ENCODE data around the gene C2orf69. TPM values are rescaled to one million over a fixed set of nuclear protein-coding genes. Genes with fewer than 3 reads are reported as not detected.

The C2orf69 gene
- total RNA-seq, result 4.5 TPM
- polyA plus RNA-seq, result 10.0 TPM
- long read RNA-seq, donor 1, result 0 reads
- long read RNA-seq, donor 2, transcript C2orf69-201 (2 exons, 3,728 nt), result major isoform, 8 of 17 reads
- long read RNA-seq, donor 2, partial matches to known transcripts, result 0 of 17 reads
- long read RNA-seq, donor 2, other reads (novel, unspliced or antisense), result 9 of 17 reads
- long read RNA-seq, donor 3, partial matches to known transcripts, result 0 of 2 reads
- long read RNA-seq, donor 3, other reads (novel, unspliced or antisense), result 0 of 2 reads
- long read RNA-seq, donor 4, partial matches to known transcripts, result 0 of 3 reads
- long read RNA-seq, donor 4, other reads (novel, unspliced or antisense), result 0 of 3 reads
- long read RNA-seq, donor 5, partial matches to known transcripts, result 0 of 2 reads
- long read RNA-seq, donor 5, other reads (novel, unspliced or antisense), result 0 of 2 reads
- long read RNA-seq, donor 6, transcript C2orf69-201 (2 exons, 3,728 nt), result major isoform, 8 of 8 reads
- long read RNA-seq, donor 6, partial matches to known transcripts, result 0 of 8 reads
- long read RNA-seq, donor 6, other reads (novel, unspliced or antisense), result 0 of 8 reads
- long read RNA-seq, donor 7, result 0 reads
- long read RNA-seq, donor 8, partial matches to known transcripts, result 0 of 1 reads
- long read RNA-seq, donor 8, other reads (novel, unspliced or antisense), result 0 of 1 reads
- long read RNA-seq, donor 9, partial matches to known transcripts, result 0 of 2 reads
- long read RNA-seq, donor 9, other reads (novel, unspliced or antisense), result 0 of 2 reads
- long read RNA-seq, donor 10, partial matches to known transcripts, result 0 of 2 reads
- long read RNA-seq, donor 10, other reads (novel, unspliced or antisense), result 0 of 2 reads

DNA sequence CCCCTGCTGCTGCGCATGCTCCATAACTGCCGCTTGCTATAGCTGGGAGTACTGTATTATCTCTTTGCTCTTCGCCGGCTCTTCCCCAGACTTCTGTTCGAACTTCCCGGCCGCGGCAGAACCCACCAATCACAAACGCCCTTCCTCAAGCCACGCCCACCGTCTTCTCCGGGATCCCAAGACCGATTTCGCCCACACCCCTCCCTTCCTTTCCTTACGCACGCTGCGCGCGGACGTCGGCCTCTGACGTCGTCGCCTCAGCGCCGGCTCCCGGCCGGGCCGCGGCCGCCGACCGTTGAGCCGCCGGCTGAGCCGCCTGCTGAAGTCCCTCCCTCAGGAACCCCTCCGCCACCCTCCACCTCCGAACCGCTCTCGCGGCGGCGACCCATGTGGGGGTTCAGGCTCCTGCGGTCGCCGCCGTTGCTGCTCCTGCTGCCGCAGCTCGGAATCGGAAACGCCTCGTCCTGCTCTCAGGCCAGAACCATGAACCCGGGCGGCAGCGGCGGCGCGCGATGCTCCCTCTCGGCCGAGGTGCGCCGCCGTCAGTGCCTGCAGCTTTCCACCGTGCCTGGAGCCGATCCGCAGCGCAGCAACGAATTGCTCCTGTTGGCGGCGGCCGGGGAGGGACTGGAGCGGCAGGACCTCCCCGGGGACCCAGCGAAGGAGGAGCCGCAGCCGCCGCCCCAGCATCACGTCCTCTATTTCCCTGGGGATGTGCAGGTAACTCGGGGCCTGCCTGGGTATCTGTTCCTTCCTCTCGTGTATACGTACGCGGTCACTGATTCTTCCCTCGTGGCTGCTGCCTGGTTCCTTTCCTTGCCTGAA, at the start of gene C2orf69:
Gene C2orf69, plus strand, starts transcription at position 242 of the 825 bp plus-strand sequence. Its CDS starts 146 bp downstream, at position 388.
- DNase-seq (ENCODE audit: low read depth in 6 of 9, low spot score in 9 of 9), result peak; percentile 86 to 96 (median 91)
- Histone ChIP-seq H3K27ac (ENCODE audit: low read depth in 1 of 2, low read length in 1 of 2) (peak within 1 kb of the TSS; percentile 93 to 95), H3K4me1 (ENCODE audit: control insufficient read depth in 2 of 2, insufficient read depth in 2 of 2, low read length in 2 of 2) (peaks cover 6 to 15% of the 10 kb centered on the region in 2 donors), H3K9me3 (ENCODE audit: control insufficient read depth in 2 of 2, insufficient read depth in 1 of 2, low read length in 1 of 2) (peaks cover 0 to 3% of the 10 kb centered on the region in 2 donors), H3K27me3 (ENCODE audit: control insufficient read depth in 2 of 2, insufficient read depth in 1 of 2, low read length in 1 of 2) (no peaks in the 10 kb centered on the region), H3K4me3 (ENCODE audit: low read length in 2 of 2) (peak within 1 kb of the TSS; percentile 92 to 93), H3K36me3 (ENCODE audit: control insufficient read depth in 2 of 2, insufficient read depth in 2 of 2, low read length in 1 of 2) (peaks cover 5 to 11% of the 10 kb centered on the region in 2 donors)
- under 1% methylated on average over 85 of the region's 85 CpGs for WGBS

GRCh38 chr2:199862788-199863187, 48.3 kb upstream of the C2orf69 start:
- 98% methylated on average over 3 of the region's 3 CpGs for WGBS
- DNase-seq (ENCODE audit: low read depth in 6 of 9, low spot score in 9 of 9), result no peak

GRCh38 chr2:199865905-199866304, 45.2 kb upstream of the C2orf69 start:
- Histone ChIP-seq H3K27me3 (ENCODE audit: control insufficient read depth in 2 of 2, insufficient read depth in 1 of 2, low read length in 1 of 2) (no peaks in the 10 kb centered on the region), H3K4me1 (ENCODE audit: control insufficient read depth in 2 of 2, insufficient read depth in 2 of 2, low read length in 2 of 2) (no peaks in the 10 kb centered on the region), H3K36me3 (ENCODE audit: control insufficient read depth in 2 of 2, insufficient read depth in 2 of 2, low read length in 1 of 2) (no peaks in the 10 kb centered on the region), H3K27ac (ENCODE audit: low read depth in 1 of 2, low read length in 1 of 2) (no peak overlapping the region), H3K9me3 (ENCODE audit: control insufficient read depth in 2 of 2, insufficient read depth in 1 of 2, low read length in 1 of 2) (no peaks in the 10 kb centered on the region), H3K4me3 (ENCODE audit: low read length in 2 of 2) (no peak overlapping the region)
- WGBS, result 99% methylated on average over 4 of the region's 4 CpGs
- no peak for DNase-seq (ENCODE audit: low read depth in 6 of 9, low spot score in 9 of 9)

More at GRCh38 chr2:199862788-199863187, 48.3 kb upstream of the C2orf69 start:
- Histone ChIP-seq H3K9me3 (ENCODE audit: control insufficient read depth in 2 of 2, insufficient read depth in 1 of 2, low read length in 1 of 2) (no peaks in the 10 kb centered on the region), H3K4me3 (ENCODE audit: low read length in 2 of 2) (no peak overlapping the region), H3K36me3 (ENCODE audit: control insufficient read depth in 2 of 2, insufficient read depth in 2 of 2, low read length in 1 of 2) (no peaks in the 10 kb centered on the region), H3K27me3 (ENCODE audit: control insufficient read depth in 2 of 2, insufficient read depth in 1 of 2, low read length in 1 of 2) (no peaks in the 10 kb centered on the region), H3K27ac (ENCODE audit: low read depth in 1 of 2, low read length in 1 of 2) (no peak overlapping the region), H3K4me1 (ENCODE audit: control insufficient read depth in 2 of 2, insufficient read depth in 2 of 2, low read length in 2 of 2) (no peaks in the 10 kb centered on the region)

DNA sequence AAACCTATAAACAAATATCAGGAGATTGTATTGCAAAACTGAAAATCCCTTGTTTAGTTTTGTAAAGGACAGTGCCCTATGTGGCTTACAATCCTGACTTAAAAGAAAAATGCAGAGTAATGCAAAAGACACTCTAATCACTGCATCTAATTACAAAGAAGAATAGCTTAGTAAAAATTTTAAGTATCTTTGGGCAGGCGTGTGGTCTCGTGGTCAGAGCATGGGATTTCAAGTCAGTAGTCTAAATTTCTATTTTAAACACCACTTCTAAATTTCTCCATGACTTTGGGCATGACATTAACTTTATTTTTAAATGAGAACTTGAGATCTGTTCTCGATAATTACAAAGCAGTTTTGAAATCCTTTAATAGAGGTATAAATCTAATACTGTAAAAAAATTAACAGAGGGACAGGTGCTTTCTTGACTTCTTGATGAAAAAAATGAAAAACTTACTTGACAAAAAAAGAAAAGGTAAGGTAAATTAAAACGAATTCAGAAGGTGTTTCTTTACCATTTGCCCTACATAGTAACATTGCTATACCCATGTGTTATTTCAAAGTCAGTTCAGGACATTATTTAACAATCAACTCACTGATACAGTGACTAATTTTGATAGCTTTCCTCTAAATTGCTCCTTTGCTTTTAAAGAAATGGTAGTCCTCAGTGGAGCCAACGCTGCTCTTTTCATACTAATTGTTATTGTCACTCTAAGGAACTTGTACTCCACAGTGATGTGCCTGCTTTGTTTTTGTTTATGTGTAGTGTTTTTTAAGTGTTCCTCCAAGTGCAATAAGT, 42.5 kb upstream of the C2orf69 start:
- DNase-seq (ENCODE audit: low read depth in 6 of 9, low spot score in 9 of 9), result no peak
- WGBS, result 84% methylated on average over 5 of the region's 5 CpGs
- Histone ChIP-seq H3K27ac (ENCODE audit: low read depth in 1 of 2, low read length in 1 of 2) (no peak overlapping the region), H3K4me1 (ENCODE audit: control insufficient read depth in 2 of 2, insufficient read depth in 2 of 2, low read length in 2 of 2) (no peaks in the 10 kb centered on the region), H3K27me3 (ENCODE audit: control insufficient read depth in 2 of 2, insufficient read depth in 1 of 2, low read length in 1 of 2) (no peaks in the 10 kb centered on the region), H3K9me3 (ENCODE audit: control insufficient read depth in 2 of 2, insufficient read depth in 1 of 2, low read length in 1 of 2) (no peaks in the 10 kb centered on the region), H3K36me3 (ENCODE audit: control insufficient read depth in 2 of 2, insufficient read depth in 2 of 2, low read length in 1 of 2) (no peaks in the 10 kb centered on the region), H3K4me3 (ENCODE audit: low read length in 2 of 2) (no peak overlapping the region)

DNA sequence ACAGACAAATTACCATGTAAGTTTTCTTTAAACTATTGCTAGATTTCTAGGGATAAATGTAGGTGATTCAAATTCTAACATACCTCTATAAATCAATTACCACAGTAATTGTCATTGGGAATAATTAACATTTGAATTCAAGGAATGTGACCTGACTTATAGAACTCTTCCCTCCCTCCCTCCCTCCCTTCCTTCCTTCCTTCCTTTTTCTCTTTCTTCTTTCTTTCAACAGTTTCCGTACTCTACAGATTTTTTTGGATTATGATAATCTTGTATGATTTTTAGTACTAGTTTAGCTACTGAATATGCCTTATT, 41.9 kb upstream of the C2orf69 start:
- Histone ChIP-seq H3K9me3 (ENCODE audit: control insufficient read depth in 2 of 2, insufficient read depth in 1 of 2, low read length in 1 of 2) (no peaks in the 10 kb centered on the region), H3K4me1 (ENCODE audit: control insufficient read depth in 2 of 2, insufficient read depth in 2 of 2, low read length in 2 of 2) (no peaks in the 10 kb centered on the region), H3K27me3 (ENCODE audit: control insufficient read depth in 2 of 2, insufficient read depth in 1 of 2, low read length in 1 of 2) (no peaks in the 10 kb centered on the region), H3K4me3 (ENCODE audit: low read length in 2 of 2) (no peak overlapping the region), H3K27ac (ENCODE audit: low read depth in 1 of 2, low read length in 1 of 2) (no peak overlapping the region), H3K36me3 (ENCODE audit: control insufficient read depth in 2 of 2, insufficient read depth in 2 of 2, low read length in 1 of 2) (no peaks in the 10 kb centered on the region)
- 100% methylated on average over 1 of the region's 1 CpG for WGBS
- no peak for DNase-seq (ENCODE audit: low read depth in 6 of 9, low spot score in 9 of 9)

DNA sequence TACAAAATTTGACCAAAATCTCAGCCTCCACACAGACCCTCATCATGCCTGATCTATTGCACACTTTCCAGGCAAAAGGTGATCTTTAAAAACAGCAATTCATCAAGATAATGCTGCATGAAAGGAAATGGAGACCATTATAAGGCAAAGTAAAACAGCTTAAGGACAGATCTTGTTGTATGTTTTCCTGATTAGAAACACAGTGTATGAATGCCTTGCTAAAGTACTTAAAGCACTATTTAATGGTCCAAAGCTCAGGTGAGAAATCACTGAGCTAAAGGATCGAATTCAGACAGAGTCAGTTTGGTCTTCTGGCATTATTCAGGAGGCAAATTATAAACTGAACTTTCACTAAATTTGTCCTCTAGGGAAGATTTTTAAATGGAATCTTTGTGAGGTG, 41.4 kb upstream of the C2orf69 start:
- H3K36me3 ChIP-seq (ENCODE audit: control insufficient read depth in 2 of 2, insufficient read depth in 2 of 2, low read length in 1 of 2), result no peaks in the 10 kb centered on the region
- H3K4me1 ChIP-seq (ENCODE audit: control insufficient read depth in 2 of 2, insufficient read depth in 2 of 2, low read length in 2 of 2), result no peaks in the 10 kb centered on the region
- H3K27ac ChIP-seq (ENCODE audit: low read depth in 1 of 2, low read length in 1 of 2), result no peak overlapping the region
- no peak overlapping the region for H3K4me3 ChIP-seq (ENCODE audit: low read length in 2 of 2)
- WGBS, result 93% methylated on average over 1 of the region's 1 CpG
- H3K27me3 ChIP-seq (ENCODE audit: control insufficient read depth in 2 of 2, insufficient read depth in 1 of 2, low read length in 1 of 2), result no peaks in the 10 kb centered on the region
- no peak for DNase-seq (ENCODE audit: low read depth in 6 of 9, low spot score in 9 of 9)
- no peaks in the 10 kb centered on the region for H3K9me3 ChIP-seq (ENCODE audit: control insufficient read depth in 2 of 2, insufficient read depth in 1 of 2, low read length in 1 of 2)

DNA sequence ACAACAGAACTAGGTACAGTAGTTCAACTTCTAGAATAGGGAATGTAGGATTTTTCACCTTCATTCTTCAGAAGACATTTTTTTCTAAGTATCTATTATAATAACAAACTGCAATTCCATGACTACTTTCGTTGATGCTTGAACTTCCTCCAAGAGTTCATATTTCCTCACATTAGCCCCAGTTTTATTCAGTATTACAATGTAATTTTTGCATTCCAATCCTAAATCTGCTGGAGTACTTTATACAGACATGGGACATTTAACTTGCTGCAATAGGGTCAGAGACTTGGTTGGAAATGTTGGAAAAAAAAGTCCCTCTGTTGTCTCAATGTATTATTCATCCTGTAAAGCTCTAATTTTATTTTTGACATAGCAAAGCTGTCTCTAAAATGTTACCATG, 40.5 kb upstream of the C2orf69 start:
- Histone ChIP-seq H3K27ac (ENCODE audit: low read depth in 1 of 2, low read length in 1 of 2) (no peak overlapping the region), H3K36me3 (ENCODE audit: control insufficient read depth in 2 of 2, insufficient read depth in 2 of 2, low read length in 1 of 2) (no peaks in the 10 kb centered on the region), H3K4me1 (ENCODE audit: control insufficient read depth in 2 of 2, insufficient read depth in 2 of 2, low read length in 2 of 2) (no peaks in the 10 kb centered on the region), H3K27me3 (ENCODE audit: control insufficient read depth in 2 of 2, insufficient read depth in 1 of 2, low read length in 1 of 2) (no peaks in the 10 kb centered on the region), H3K4me3 (ENCODE audit: low read length in 2 of 2) (no peak overlapping the region), H3K9me3 (ENCODE audit: control insufficient read depth in 2 of 2, insufficient read depth in 1 of 2, low read length in 1 of 2) (no peaks in the 10 kb centered on the region)
- 88% methylated on average over 1 of the region's 1 CpG for WGBS
- DNase-seq (ENCODE audit: low read depth in 6 of 9, low spot score in 9 of 9), result no peak

DNA sequence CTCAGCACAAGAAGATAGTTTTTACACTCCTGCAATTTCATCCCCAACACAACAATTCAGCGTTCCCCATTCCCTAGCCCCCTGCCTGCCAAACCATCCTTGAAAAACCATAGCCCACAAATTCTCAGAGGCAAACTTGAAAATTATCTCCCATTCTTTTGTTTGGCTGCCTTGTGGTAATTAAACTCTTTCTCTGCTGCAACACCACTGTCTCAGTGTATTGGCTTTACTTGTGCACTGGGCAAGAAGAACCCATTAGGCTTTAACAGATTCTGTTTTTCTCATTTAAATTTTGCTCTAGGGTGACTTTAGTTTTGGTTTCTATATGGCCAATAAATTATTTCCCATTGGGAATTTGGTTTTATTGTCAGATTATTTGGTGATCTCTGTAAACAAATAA, 36.9 kb upstream of the C2orf69 start:
- H3K36me3 ChIP-seq (ENCODE audit: control insufficient read depth in 2 of 2, insufficient read depth in 2 of 2, low read length in 1 of 2), result no peaks in the 10 kb centered on the region
- no peak overlapping the region for H3K27ac ChIP-seq (ENCODE audit: low read depth in 1 of 2, low read length in 1 of 2)
- WGBS, result 100% methylated on average over 1 of the region's 1 CpG
- DNase-seq (ENCODE audit: low read depth in 6 of 9, low spot score in 9 of 9), result no peak
- no peaks in the 10 kb centered on the region for H3K9me3 ChIP-seq (ENCODE audit: control insufficient read depth in 2 of 2, insufficient read depth in 1 of 2, low read length in 1 of 2)
- no peaks in the 10 kb centered on the region for H3K27me3 ChIP-seq (ENCODE audit: control insufficient read depth in 2 of 2, insufficient read depth in 1 of 2, low read length in 1 of 2)
- no peak overlapping the region for H3K4me3 ChIP-seq (ENCODE audit: low read length in 2 of 2)
- H3K4me1 ChIP-seq (ENCODE audit: control insufficient read depth in 2 of 2, insufficient read depth in 2 of 2, low read length in 2 of 2), result no peaks in the 10 kb centered on the region
